ENCODE results near the gene HIPK3. TPM values are rescaled to one million over a fixed set of nuclear protein-coding genes. Genes with fewer than 3 reads are reported as not detected.
"Not testable (repeated sequence)": the region's sequence is repeated elsewhere in the genome, so short reads cannot be mapped to it uniquely, and the experiment has no call there.

The HIPK3 gene
- total and polyA plus RNA-seq, 5 experiments from 2014 or later, result 22.1 to 84.0 (median 29.9) TPM

DNA sequence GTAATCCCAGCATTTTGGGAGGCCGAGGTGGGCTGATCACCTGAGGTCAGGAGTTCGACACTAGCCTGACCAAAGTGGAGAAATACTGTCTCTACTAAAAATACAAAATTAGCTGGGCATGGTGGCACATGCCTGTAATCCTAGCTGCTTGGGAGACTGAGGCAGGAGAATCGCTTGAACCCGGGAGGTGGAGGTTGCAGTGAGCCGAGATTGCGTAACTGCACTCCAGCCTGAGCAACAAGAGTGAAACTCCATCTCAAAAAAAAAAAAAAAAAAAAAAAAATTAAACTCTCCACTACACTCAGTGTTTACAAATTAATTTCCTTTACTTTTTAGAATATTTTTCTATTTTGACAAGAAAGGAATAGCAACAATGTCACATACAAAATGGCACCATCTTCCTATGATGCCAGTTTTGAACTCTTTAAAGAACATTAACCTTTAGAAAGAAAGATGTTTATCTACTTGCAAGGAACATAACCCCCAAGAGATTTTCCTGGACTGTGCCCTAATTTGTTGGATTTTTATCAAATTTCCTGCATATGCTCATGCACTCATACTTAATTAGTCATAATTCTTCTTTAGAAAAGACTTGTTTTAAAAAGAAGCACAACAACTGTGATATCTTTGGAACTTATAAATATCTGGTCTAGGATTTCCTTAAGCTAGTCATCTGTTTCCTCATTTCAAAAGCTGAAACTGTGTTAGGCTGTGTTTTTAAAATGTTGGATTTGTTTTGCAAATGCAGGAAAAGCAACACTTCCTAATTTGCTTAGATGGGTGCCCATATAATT is 22.6 kb upstream of the HIPK3 start:
- Mint-ChIP-seq H3K4me3 (no peak overlapping the region), H3K27ac (no peak overlapping the region), H3K4me1 (no peaks in the 10 kb centered on the region), H3K36me3 (no peaks in the 10 kb centered on the region), H3K9me3 (no peaks in the 10 kb centered on the region), H3K27me3 (no peaks in the 10 kb centered on the region)
- DNase-seq, result no peak
- no peak for ATAC-seq
- POLR2A ChIA-PET, result interaction anchor here (0.7 kb wide), 1 partner anchor 598 kb away, joined by 3 read pairs; no protein-coding TSS in a partner anchor

DNA sequence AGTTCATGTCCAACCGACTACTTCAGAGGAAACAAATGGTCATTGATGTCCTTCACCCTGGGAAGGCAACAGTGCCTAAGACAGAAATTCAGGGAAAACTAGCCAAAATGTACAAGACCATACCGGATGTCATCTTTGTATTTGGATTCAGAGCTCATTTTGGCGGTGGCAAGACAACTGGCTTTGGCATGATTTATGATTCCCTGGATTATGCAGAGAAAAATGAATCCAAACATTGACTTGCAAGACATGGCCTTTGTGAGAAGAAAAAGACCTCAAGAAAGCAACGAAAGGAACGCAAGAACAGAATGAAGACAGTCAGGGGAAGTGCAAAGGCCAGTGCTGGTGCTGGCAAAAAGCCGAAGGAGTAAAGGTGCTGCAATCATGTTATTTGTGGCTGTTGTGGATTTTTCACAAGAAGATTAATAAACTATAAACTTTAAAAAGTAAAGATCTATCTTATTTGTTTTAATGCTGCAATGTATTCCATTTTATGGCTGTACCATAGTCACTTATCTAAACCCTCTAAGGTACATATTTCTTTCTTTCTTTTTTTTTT is 20.1 kb upstream of the HIPK3 start:
- no peak for ATAC-seq
- H3K27ac Mint-ChIP-seq, result no peak overlapping the region
- H3K4me1 Mint-ChIP-seq, result no peaks in the 10 kb centered on the region
- H3K27me3 Mint-ChIP-seq, result no peaks in the 10 kb centered on the region
- H3K36me3 Mint-ChIP-seq, result no peaks in the 10 kb centered on the region
- no peak for DNase-seq
- POLR2A ChIA-PET, result interaction anchor here (0.7 kb wide), 1 partner anchor 19 kb away, joined by 3 read pairs; no protein-coding TSS in a partner anchor
- no peak overlapping the region for H3K4me3 Mint-ChIP-seq
- H3K9me3 Mint-ChIP-seq, result peaks cover 0 to under 1% (median 0%) of the 10 kb centered on the region in 9 donors

- POLR2A ChIA-PET, result no interaction called here
- Mint-ChIP-seq H3K4me1 (no peaks in the 10 kb centered on the region), H3K9me3 (peaks cover 0 to 8% (median 5%) of the 10 kb centered on the region in 9 donors), H3K27ac (no peak overlapping the region), H3K36me3 (peaks cover 0 to 6% (median 0%) of the 10 kb centered on the region in 3 donors), H3K27me3 (peaks cover 0 to 9% (median 5%) of the 10 kb centered on the region in 5 donors), H3K4me3 (no peak overlapping the region)
- DNase-seq (no peak), ATAC-seq (no peak)
Measured at GRCh38 chr11:33242575-33242974, 14.6 kb upstream of the HIPK3 start.

GRCh38 chr11:33243654-33244053 is 13.5 kb upstream of the HIPK3 start:
- POLR2A ChIA-PET, H3K4me3 Mint-ChIP-seq, H3K27ac Mint-ChIP-seq, ATAC-seq, H3K4me1 Mint-ChIP-seq, H3K36me3 Mint-ChIP-seq, H3K9me3 Mint-ChIP-seq, DNase-seq: not testable (repeated sequence)
- peaks cover 2 to 15% (median 12%) of the 10 kb centered on the region in 5 donors for H3K27me3 Mint-ChIP-seq

- DNase-seq, result no peak
- no peak overlapping the region for H3K27ac Mint-ChIP-seq
- H3K4me3 Mint-ChIP-seq, result no peak overlapping the region
- POLR2A ChIA-PET, result no interaction called here
- H3K27me3 Mint-ChIP-seq, result peaks cover 4 to 18% (median 10%) of the 10 kb centered on the region in 5 donors
- H3K36me3 Mint-ChIP-seq, result no peaks in the 10 kb centered on the region
- no peak for ATAC-seq
- H3K4me1 Mint-ChIP-seq, result no peaks in the 10 kb centered on the region
- H3K9me3 Mint-ChIP-seq, result no peaks in the 10 kb centered on the region
Measured at GRCh38 chr11:33248416-33248971, 8.7 kb upstream of the HIPK3 start.

DNA sequence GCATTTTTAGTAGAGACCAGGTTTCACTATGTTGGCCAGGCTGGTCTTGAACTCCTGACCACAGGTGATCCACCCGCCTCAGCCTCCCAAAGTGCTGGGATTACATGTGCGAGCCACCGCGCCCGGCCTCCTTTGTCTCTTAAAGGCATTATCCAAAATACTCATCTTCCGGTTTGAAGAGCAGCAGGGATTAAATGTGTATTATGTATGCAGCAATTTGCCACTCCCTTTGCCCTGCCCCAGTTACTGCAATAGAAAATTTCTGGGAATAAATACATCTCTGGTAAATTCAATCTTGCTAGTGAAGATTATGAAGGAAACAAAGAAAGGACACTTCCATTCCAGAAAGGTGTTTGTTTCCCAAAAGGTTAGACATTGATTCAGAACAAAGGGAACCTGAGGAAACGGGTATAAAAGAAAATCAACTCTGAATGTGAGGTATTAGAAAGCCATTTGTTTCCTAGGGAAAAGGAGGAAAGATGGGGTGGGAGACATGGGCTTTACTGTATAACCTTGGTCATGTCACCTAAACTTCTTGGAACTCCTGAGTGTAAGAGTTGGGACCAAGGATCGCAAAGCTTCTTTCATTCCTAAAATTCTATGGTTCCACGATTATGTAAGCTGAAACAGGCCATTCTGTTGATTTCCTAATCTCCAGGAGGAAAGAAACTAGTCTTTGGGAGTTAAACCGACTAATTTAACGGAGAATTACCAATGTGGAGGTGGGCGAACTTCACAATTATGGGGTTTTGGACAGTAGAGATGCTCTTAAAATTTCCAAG is 959 bp upstream of the HIPK3 start:
- POLR2A ChIA-PET, result interaction anchor here (0.6 to 1.5 kb wide), 2 partner anchors 19 to 95 kb away, joined by 3 to 4 read pairs; partner anchors contain the start of gene CSTF3
- ATAC-seq, result no peak
- no peaks in the 10 kb centered on the region for H3K27me3 Mint-ChIP-seq
- peaks cover 0 to 2% (median 0%) of the 10 kb centered on the region in 9 donors for H3K9me3 Mint-ChIP-seq
- peaks cover 0 to 2% (median 0%) of the 10 kb centered on the region in 3 donors for H3K36me3 Mint-ChIP-seq
- H3K4me1 Mint-ChIP-seq, result peaks cover 14 to 35% (median 22%) of the 10 kb centered on the region in 4 donors
- peak overlapping the region; percentile 90 to 97 (median 97) for H3K27ac Mint-ChIP-seq
- H3K4me3 Mint-ChIP-seq, result peak overlapping the region; percentile 88 to 97 (median 92)
- DNase-seq, result peak in 1 of 10 donors; percentile 12

DNA sequence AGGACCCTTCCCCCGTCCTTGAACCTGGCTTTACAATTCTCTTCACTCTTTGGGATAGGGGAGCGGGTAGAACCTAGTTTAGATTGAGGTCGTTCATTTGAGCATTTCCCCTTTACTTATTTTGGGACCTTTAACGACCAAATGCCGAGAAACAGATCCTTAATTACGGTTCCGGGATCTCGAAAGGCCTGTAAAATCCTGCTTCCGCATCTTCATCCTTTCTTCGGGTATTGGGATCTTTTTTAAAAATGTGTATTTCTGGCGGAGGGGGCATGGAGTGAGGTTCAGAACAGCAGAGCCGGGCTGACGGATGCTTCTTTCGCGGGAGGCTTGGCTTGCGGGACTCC is 395 bp upstream of the HIPK3 start:
- Mint-ChIP-seq H3K27me3 (no peaks in the 10 kb centered on the region), H3K36me3 (peaks cover 0 to 4% (median 0%) of the 10 kb centered on the region in 3 donors), H3K4me1 (peaks cover 19 to 40% (median 28%) of the 10 kb centered on the region in 4 donors), H3K27ac (peak overlapping the region; percentile 90 to 97 (median 97)), H3K9me3 (peaks cover 0 to 2% (median 0%) of the 10 kb centered on the region in 9 donors), H3K4me3 (peak overlapping the region; percentile 88 to 97 (median 92))
- POLR2A ChIA-PET, result interaction anchor here (0.6 to 1.5 kb wide), 2 partner anchors 95 to 517 kb away, joined by 3 to 4 read pairs; partner anchors contain the start of genes CSTF3 and FBXO3
- DNase-seq (no peak), ATAC-seq (no peak)

DNA sequence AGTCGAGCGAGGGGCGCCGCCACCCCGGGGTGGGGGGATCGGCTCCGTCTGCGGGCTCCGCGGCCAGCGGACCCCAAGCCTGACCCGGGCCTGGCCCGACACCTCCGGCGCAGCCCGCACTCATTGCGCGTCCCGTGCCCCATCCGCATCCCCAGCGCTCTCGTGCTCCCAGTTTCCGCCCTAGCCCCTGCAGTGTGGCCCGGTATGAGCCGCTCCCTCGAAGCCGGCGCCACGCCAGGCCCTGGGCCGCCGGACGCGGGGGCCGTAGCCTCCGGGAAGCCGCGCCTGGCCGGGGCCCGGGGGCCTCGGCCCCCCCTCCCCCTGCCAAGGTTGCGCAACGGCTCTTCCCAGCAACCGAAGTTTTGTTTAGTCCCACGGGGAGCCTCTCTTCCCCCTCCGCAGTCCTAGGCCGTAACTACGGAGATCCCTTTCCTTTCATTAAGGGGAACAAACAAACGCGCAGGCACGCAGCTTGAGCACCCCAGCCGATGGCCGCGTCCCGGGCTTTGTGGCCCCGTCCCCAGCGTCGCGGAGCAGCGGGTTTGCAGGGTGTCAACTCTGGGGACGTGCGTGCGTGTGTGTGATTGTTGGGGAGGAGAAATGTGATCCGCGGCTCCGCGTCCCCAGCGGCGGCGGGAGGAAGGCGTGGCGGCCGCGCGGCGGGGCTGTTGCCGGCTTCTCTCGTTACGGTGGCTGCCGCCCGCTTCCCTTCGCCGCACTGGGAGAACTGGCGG is 883 bp downstream of the HIPK3 start:
- DNase-seq (peak; percentile 57 to 87 (median 74)), ATAC-seq (peak; percentile 59 to 69)
- Mint-ChIP-seq H3K27me3 (no peaks in the 10 kb centered on the region), H3K36me3 (peaks cover 0 to 4% (median 0%) of the 10 kb centered on the region in 3 donors), H3K4me1 (peaks cover 22 to 52% (median 38%) of the 10 kb centered on the region in 4 donors), H3K9me3 (peaks cover 0 to 2% (median 0%) of the 10 kb centered on the region in 9 donors), H3K27ac (peak overlapping the region; percentile 97 to 100 (median 99)), H3K4me3 (peak overlapping the region; percentile 95 to 99 (median 97))
- POLR2A ChIA-PET, result interaction anchor here (0.6 to 1.1 kb wide), 5 partner anchors 10 to 616 kb away, joined by 3 to 5 read pairs (median 4); partner anchors contain the start of gene C11orf91

- peaks cover 23 to 58% (median 44%) of the 10 kb centered on the region in 4 donors for H3K4me1 Mint-ChIP-seq
- no peaks in the 10 kb centered on the region for H3K27me3 Mint-ChIP-seq
- peaks cover 0 to 2% (median 0%) of the 10 kb centered on the region in 9 donors for H3K9me3 Mint-ChIP-seq
- H3K36me3 Mint-ChIP-seq, result peaks cover 0 to 4% (median 0%) of the 10 kb centered on the region in 3 donors
- POLR2A ChIA-PET, result interaction anchor here (0.6 to 1.7 kb wide), 5 partner anchors 9 to 616 kb away, joined by 3 to 5 read pairs (median 4); partner anchors contain the start of genes C11orf91 and CSTF3
- H3K27ac Mint-ChIP-seq, result peak overlapping the region; percentile 97 to 100 (median 99)
- ATAC-seq (peak; percentile 5 to 27), DNase-seq (peak in 1 of 10 donors; percentile 3)
- peak overlapping the region; percentile 95 to 99 (median 97) for H3K4me3 Mint-ChIP-seq
Measured at GRCh38 chr11:33258631-33259205, 1.5 kb downstream of the HIPK3 start.

DNA sequence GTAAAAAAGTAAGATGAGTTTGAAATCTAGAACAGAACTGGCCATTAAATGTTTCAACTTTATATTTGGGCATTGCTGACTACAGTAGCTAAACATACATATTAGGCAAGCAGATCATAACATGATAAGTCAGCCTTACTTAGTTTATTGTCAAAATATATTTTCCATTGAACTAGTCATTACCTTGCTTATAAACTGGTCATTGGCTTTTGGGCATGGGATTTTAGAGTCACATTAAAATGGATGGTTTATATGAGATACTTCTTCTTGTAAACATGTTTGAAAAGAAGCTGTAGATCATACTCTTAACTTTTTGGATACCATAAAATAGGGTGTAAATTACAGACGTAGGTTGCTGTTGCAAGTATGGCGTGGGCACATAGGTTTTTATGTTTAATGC is 2.7 kb downstream of the HIPK3 start:
- H3K27ac Mint-ChIP-seq, result peak overlapping the region in 5 of 10 donors; percentile 27 to 66 (median 43)

DNA sequence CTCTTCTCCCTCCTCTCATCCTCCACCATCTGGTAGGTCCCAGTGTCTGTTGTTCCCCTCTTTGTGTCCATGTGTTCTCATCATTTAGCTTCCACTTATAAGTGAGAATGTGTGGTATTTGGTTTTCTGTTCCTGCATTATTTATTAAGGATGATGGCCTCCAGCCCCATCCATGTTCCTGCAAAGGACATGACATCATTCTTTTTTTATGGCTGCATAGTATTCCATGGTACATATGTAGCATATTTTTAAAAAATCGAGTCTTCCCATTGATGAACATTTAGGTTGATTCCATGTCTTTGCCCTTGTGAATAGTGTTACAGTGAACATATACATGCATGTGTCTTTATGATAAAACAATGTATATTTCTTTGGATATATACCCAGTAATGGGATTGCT is 4.2 kb downstream of the HIPK3 start:
- POLR2A ChIA-PET, H3K27me3 Mint-ChIP-seq, H3K36me3 Mint-ChIP-seq, DNase-seq, ATAC-seq, H3K9me3 Mint-ChIP-seq: not testable (repeated sequence)
- Mint-ChIP-seq H3K27ac (peak overlapping the region in 4 of 10 donors; percentile 22 to 76 (median 53)), H3K4me1 (peaks cover 23 to 73% (median 46%) of the 10 kb centered on the region in 4 donors), H3K4me3 (peak overlapping the region in 7 of 10 donors; percentile 15 to 28 (median 20))

More for the DNA sequence above, 2.7 kb downstream of the HIPK3 start:
- no peak for DNase-seq
- ATAC-seq, result no peak
- POLR2A ChIA-PET, result interaction anchor here (1.7 kb wide), 1 partner anchor 99 kb away, joined by 5 read pairs; the partner anchor contains the start of gene CSTF3
- peaks cover 0 to 2% (median 0%) of the 10 kb centered on the region in 9 donors for H3K9me3 Mint-ChIP-seq
- H3K27me3 Mint-ChIP-seq, result no peaks in the 10 kb centered on the region
- peaks cover 0 to 4% (median 0%) of the 10 kb centered on the region in 3 donors for H3K36me3 Mint-ChIP-seq
- peak overlapping the region; percentile 41 to 99 (median 96) for H3K4me3 Mint-ChIP-seq
- peaks cover 25 to 67% (median 48%) of the 10 kb centered on the region in 4 donors for H3K4me1 Mint-ChIP-seq

Data from naive thymus-derived CD8-positive, alpha-beta T cell (primary cell).